Ovary (tissue), 9 donors: ENCODE results near the gene TMPRSS7. TPM values are rescaled to one million over a fixed set of nuclear protein-coding genes. Genes with fewer than 3 reads are reported as not detected.

Experiments used
- DNase-seq, 5 donors: peaks; one replicate each; pipeline ENCODE4 v3.0.0-alpha.2; 2019 to 2020
- H3K27ac ChIP-seq, 2 donors: fragments of 200-600 bp; one replicate each; pipeline versions ENCODE4 v1.5.1 to v1.8.0; 2019 to 2022
- H3K27me3 ChIP-seq: fragments of 200-600 bp; one replicate; pipeline ENCODE4 v1.8.0; 2022
- H3K36me3 ChIP-seq: fragments of 200-600 bp; sonication (generic); one replicate; pipeline ENCODE4 v1.5.1; 2019
- H3K4me1 ChIP-seq: one replicate; pipeline ENCODE4 v1.8.1; 2013; ENCODE audit warnings: mild to moderate bottlenecking, moderate library complexity; ENCODE audit not compliant: insufficient read depth
- H3K4me3 ChIP-seq: fragments of 200-600 bp; sonication (generic); one replicate; pipeline ENCODE4 v1.5.1; 2017
- H3K9me3 ChIP-seq, 2 donors: fragments of 200-600 bp in 1 of 2; sonication (generic) in 1 of 2; one replicate each; pipeline versions ENCODE4 v1.5.1 to v1.8.1; 2013 to 2019; ENCODE audit warnings: mild to moderate bottlenecking in 1 of 2, moderate library complexity in 1 of 2
- EP300 ChIP-seq: sonication (generic); formaldehyde crosslinking; IDR thresholded peaks from one replicate; pipeline ENCODE4 v1.6.1; 2017; ENCODE audit warnings: antibody characterized with exemption
- POLR2A ChIP-seq: fragments of 450-650 bp; IDR thresholded peaks from one replicate; pipeline ENCODE4 v1.6.1; 2017; ENCODE audit warnings: antibody characterized with exemption, mild to moderate bottlenecking, moderate library complexity
- WGBS, 3 donors: extraction: QIAGEN DNeasy Blood & Tissue Kit in 1 of 3; methylation state at CpG; one replicate each; pipeline versions ENCODE4 v1.1.5 to v1.1.7; 2013 to 2017; 5-methylcytosine and 5-hydroxymethylcytosine counted together
- intact Hi-C, 4 donors: fragments of 100-400 bp; cut with DNase I; formaldehyde crosslinking; loops; one replicate each; pipeline versions ENCODE4 v1.11.0 to v1.15.1; 2022 to 2023
- polyA plus RNA-seq, 2 donors: library from polyadenylated mRNA; stranded (reverse); fragments of 200-250 nt in 1 of 2; fragments of 350-450 nt in 1 of 2; fragmentation: Illumina TruSeq in 1 of 2; extraction: RNeasy Lipid Tissue Mini Kit (QIAGEN cat#74804) in 1 of 2; gene quantifications; one replicate each; pipeline ENCODE4 v1.2.3, GENCODE V29; 2013 to 2014
- total RNA-seq, 7 donors: library from RNA; depleted of rRNA in 2 of 7; stranded (reverse); fragments of >200 nt in 2 of 7; fragmentation: NEBNext Ultra II Directional in 3 of 7; extraction: Animal tissue kit (Norgen Biotek cat#: 25700) in 3 of 7; gene quantifications; one replicate each; pipeline versions ENCODE4 v1.1.0 to v1.2.4, GENCODE V29; 2016 to 2023
- TF ChIP-seq, protein P1 (sequence below), 3 donors: fragments of 450-650 bp in 2 of 3; fragments of 200-600 bp in 1 of 3; IDR thresholded peaks; one replicate each; pipeline versions ENCODE4 v1.5.1 to v1.8.0; 2016 to 2022; ENCODE audit warnings: antibody characterized with exemption in 3 of 3, mild to moderate bottlenecking in 1 of 3
- donor health status: DM: no; HTN: no; CAD: no; lungs with moderate emphysema.
- donor health status: DM: no; HTN: no; CAD: no.
- donor health status: Bipolar disorder and iron deficiency.
- donor health status: DM: yes; HTN: yes; CAD: no.
- donor health status: DM: no; HTN: no; CAD: no.
- donor health status: DM: yes; HTN: yes; CAD: no.

TMPRSS7 gene
- total and polyA plus RNA-seq, 9 donors = 0.34 TPM; not detected in 8

- no peak for DNase-seq
- no peaks in the 10 kb centered on the region for H3K9me3 ChIP-seq
- H3K36me3 ChIP-seq = no peaks in the 10 kb centered on the region
- peaks cover 2% of the 10 kb centered on the region for H3K4me1 ChIP-seq
- TF ChIP-seq POLR2A (no peak), EP300 (no peak)
- TF ChIP-seq, protein P1, sequence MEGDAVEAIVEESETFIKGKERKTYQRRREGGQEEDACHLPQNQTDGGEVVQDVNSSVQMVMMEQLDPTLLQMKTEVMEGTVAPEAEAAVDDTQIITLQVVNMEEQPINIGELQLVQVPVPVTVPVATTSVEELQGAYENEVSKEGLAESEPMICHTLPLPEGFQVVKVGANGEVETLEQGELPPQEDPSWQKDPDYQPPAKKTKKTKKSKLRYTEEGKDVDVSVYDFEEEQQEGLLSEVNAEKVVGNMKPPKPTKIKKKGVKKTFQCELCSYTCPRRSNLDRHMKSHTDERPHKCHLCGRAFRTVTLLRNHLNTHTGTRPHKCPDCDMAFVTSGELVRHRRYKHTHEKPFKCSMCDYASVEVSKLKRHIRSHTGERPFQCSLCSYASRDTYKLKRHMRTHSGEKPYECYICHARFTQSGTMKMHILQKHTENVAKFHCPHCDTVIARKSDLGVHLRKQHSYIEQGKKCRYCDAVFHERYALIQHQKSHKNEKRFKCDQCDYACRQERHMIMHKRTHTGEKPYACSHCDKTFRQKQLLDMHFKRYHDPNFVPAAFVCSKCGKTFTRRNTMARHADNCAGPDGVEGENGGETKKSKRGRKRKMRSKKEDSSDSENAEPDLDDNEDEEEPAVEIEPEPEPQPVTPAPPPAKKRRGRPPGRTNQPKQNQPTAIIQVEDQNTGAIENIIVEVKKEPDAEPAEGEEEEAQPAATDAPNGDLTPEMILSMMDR (IDR thresholded peaks at IDR 0.05) = no peak
- H3K4me3 ChIP-seq = no peak overlapping the region
- intact Hi-C loops = no loop called here
- H3K27me3 ChIP-seq = no peaks in the 10 kb centered on the region
- H3K27ac ChIP-seq = no peak overlapping the region
- WGBS, 3 donors = 98 to 99% (median 98%) methylated on average over 2 of the region's 2 CpGs
These were observed 33.0 kb upstream of the TMPRSS7 start for GRCh38 chr3:112001526-112001925.

GRCh38 chr3:112002096-112002971 lies 32.2 kb upstream of the TMPRSS7 start:
- no peak overlapping the region for H3K4me3 ChIP-seq
- no peaks in the 10 kb centered on the region for H3K27me3 ChIP-seq
- TF ChIP-seq EP300 (no peak), POLR2A (no peak)
- TF ChIP-seq, protein P1 (IDR thresholded peaks at IDR 0.05) = no peak
- no peaks in the 10 kb centered on the region for H3K36me3 ChIP-seq
- no peaks in the 10 kb centered on the region for H3K9me3 ChIP-seq
- peaks cover 2% of the 10 kb centered on the region for H3K4me1 ChIP-seq
- WGBS, 3 donors = 64 to 67% (median 64%) methylated on average over 8 of the region's 8 CpGs
- DNase-seq = no peak
- H3K27ac ChIP-seq = no peak overlapping the region
- intact Hi-C loops = no loop called here

GRCh38 chr3:112003321-112004080 lies 31.0 kb upstream of the TMPRSS7 start:
- WGBS, 3 donors = 83 to 96% (median 84%) methylated on average over 4 of the region's 4 CpGs
- Histone ChIP-seq H3K4me3 (no peak overlapping the region), H3K27ac (no peak overlapping the region), H3K36me3 (no peaks in the 10 kb centered on the region), H3K4me1 (peaks cover 4% of the 10 kb centered on the region), H3K27me3 (no peaks in the 10 kb centered on the region), H3K9me3 (no peaks in the 10 kb centered on the region)
- intact Hi-C loops = no loop called here
- TF ChIP-seq EP300 (no peak), POLR2A (no peak)
- TF ChIP-seq, protein P1 (IDR thresholded peaks at IDR 0.05) = no peak
- DNase-seq = no peak

DNA sequence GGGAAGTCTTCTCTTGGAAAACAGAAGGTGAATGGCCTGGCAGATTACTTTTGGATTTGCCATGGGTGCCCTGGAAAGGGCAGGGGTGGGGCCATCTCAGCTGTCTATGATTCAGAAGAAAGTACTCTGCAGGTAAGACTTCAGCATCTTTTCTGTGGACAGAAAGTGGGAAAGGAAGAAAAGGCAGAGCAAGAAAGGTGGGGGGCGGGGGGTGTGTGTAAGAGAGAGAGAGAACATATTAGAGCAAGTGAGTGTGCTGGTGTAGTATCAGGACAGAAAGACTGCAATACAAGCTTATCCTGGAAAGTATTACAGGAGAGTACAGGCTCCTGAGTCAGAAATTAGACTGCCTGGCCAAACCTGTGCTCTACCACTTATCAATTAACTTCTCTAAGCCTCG lies 30.3 kb upstream of the TMPRSS7 start:
- H3K36me3 ChIP-seq = no peaks in the 10 kb centered on the region
- no peak for DNase-seq
- H3K4me1 ChIP-seq = peaks cover 4% of the 10 kb centered on the region
- H3K27ac ChIP-seq = no peak overlapping the region
- intact Hi-C loops = no loop called here
- WGBS, 3 donors = 83 to 88% (median 85%) methylated on average over 2 of the region's 2 CpGs
- no peaks in the 10 kb centered on the region for H3K9me3 ChIP-seq
- no peaks in the 10 kb centered on the region for H3K27me3 ChIP-seq
- TF ChIP-seq EP300 (no peak), POLR2A (no peak)
- TF ChIP-seq, protein P1 (IDR thresholded peaks at IDR 0.05) = no peak
- H3K4me3 ChIP-seq = no peak overlapping the region
